ENCODE measurements around the gene HAP1.

GRCh38 chr17:41748275-41748674 lies 13.8 kb upstream of the HAP1 start:
- no peak for TF ChIP-seq POLR2AphosphoS5 (IDR thresholded peaks at IDR 0.05; ENCODE audit: low read depth, low read length)
- TF ChIP-seq POLR2A (IDR thresholded peaks at IDR 0.05; ENCODE audit: low read depth, low read length), result no peak
- no peak for TF ChIP-seq TAF1 (IDR thresholded peaks at IDR 0.05; ENCODE audit: borderline replicate concordance, low read depth, low read length)
